SK-N-SH (cell line): Measurements from ENCODE around the gene MTMR1. TPM values are rescaled to one million over a fixed set of nuclear protein-coding genes. Genes with fewer than 3 reads are reported as not detected.
A peak's percentile ranks its signal among the peaks of the same experiment; 100 is the strongest.

Experiments used
- CTCF ChIA-PET: fragments of 300-600, 350-600 bp; formaldehyde crosslinking; extraction: SDS; loops from one replicate; lab custom pipeline; 2021; lab: Yijun Ruan, JAX
- POLR2A ChIA-PET: fragments of 350-600 bp; sonication (Branson Sonifier 250); formaldehyde crosslinking; extraction: SDS; loops from one replicate; lab custom pipeline; 2020; ENCODE audit warnings: antibody characterized with exemption, inconsistent platforms; lab: Yijun Ruan, JAX
- DNase-seq: peaks from one replicate; pipeline ENCODE4 v3.0.0; 2012
- H2AFZ ChIP-seq: fragments of 200-600 bp; sonication (generic); 2 replicates; pipeline ENCODE4 v1.8.1; 2016; ENCODE audit warnings: antibody characterized with exemption, mild to moderate bottlenecking, low read depth
- H3F3A ChIP-seq: fragments of 200-600 bp; sonication (generic); replicated peaks from 2 replicates; pipeline ENCODE3; 2016; ENCODE audit warnings: antibody characterized with exemption, mild to moderate bottlenecking; ENCODE audit not compliant: insufficient read depth
- H3K27ac ChIP-seq, 2 experiments: fragments of 200-500 bp in 1 of 2; fragments of 200-600 bp in 1 of 2; sonication (Bioruptor generic) in 1 of 2; sonication (generic), shearing (Covaris generic) in 1 of 2; 2 replicates each; pipeline versions ENCODE4 v1.5.1 to v1.6.1; 2014 to 2016; ENCODE audit warnings: low read depth in 2 of 2, inconsistent platforms in 1 of 2, low read length in 1 of 2, mild to moderate bottlenecking in 1 of 2, mixed read lengths in 1 of 2
- H3K27me3 ChIP-seq: fragments of 200-600 bp; sonication (generic), shearing (Covaris generic); 2 replicates; pipeline ENCODE4 v1.6.1; 2016; ENCODE audit warnings: mixed run types; ENCODE audit not compliant: insufficient read depth
- H3K36me3 ChIP-seq, 2 experiments: fragments of 200-500 bp in 1 of 2; fragments of 200-600 bp in 1 of 2; sonication (Bioruptor generic) in 1 of 2; sonication (generic) in 1 of 2; replicated peaks in 1 of 2; 2 replicates each; pipeline versions ENCODE3 to v1.5.1; 2014 to 2016; ENCODE audit warnings: low read length in 1 of 2, mild to moderate bottlenecking in 1 of 2; ENCODE audit not compliant: insufficient read depth in 2 of 2, control insufficient read depth in 1 of 2
- H3K4me1 ChIP-seq, 2 experiments: fragments of 200-500 bp in 1 of 2; fragments of 200-600 bp in 1 of 2; sonication (Bioruptor generic) in 1 of 2; sonication (generic), shearing (Covaris generic) in 1 of 2; 2 replicates each; pipeline versions ENCODE4 v1.5.1 to v1.6.1; 2014 to 2016; ENCODE audit warnings: low read depth in 1 of 2, low read length in 1 of 2, mixed run types in 1 of 2; ENCODE audit not compliant: insufficient read depth in 2 of 2, control insufficient read depth in 1 of 2
- H3K4me2 ChIP-seq: fragments of 200-600 bp; sonication (generic), shearing (Covaris generic); 2 replicates; pipeline ENCODE4 v1.6.1; 2017; ENCODE audit warnings: mixed run types
- H3K4me3 ChIP-seq, 2 experiments: fragments of 200-500 bp in 1 of 2; fragments of 200-600 bp in 1 of 2; sonication (Bioruptor generic) in 1 of 2; sonication (generic), shearing (Covaris generic) in 1 of 2; 2 replicates each; pipeline versions ENCODE4 v1.5.1 to v1.8.1; 2014 to 2016; ENCODE audit warnings: low read depth in 2 of 2, inconsistent platforms in 1 of 2, low read length in 1 of 2, mild to moderate bottlenecking in 1 of 2, mixed read lengths in 1 of 2, moderate library complexity in 1 of 2
- H3K79me2 ChIP-seq: fragments of 200-600 bp; sonication (generic); 2 replicates; pipeline ENCODE4 v1.8.1; 2017; ENCODE audit warnings: mild to moderate bottlenecking; ENCODE audit not compliant: insufficient read depth
- H3K9ac ChIP-seq: fragments of 200-600 bp; sonication (generic); 2 replicates; pipeline ENCODE4 v1.6.1; 2017; ENCODE audit warnings: mixed run types
- H3K9me2 ChIP-seq: fragments of 200-600 bp; sonication (generic); 2 replicates; pipeline ENCODE4 v1.6.1; 2017; ENCODE audit warnings: mixed run types
- H3K9me3 ChIP-seq: fragments of 200-600 bp; sonication (generic); 2 replicates; pipeline ENCODE4 v1.6.1; 2017; ENCODE audit warnings: mixed run types, mild to moderate bottlenecking, moderate library complexity
- H4K20me1 ChIP-seq: fragments of 200-600 bp; sonication (generic); 2 replicates; pipeline ENCODE4 v1.6.1; 2017; ENCODE audit warnings: mild to moderate bottlenecking, mixed run types; ENCODE audit not compliant: insufficient read depth
- FOXJ3 ChIP-seq: sonication (generic); formaldehyde crosslinking; IDR thresholded peaks from 2 replicates; pipeline ENCODE4 v1.5.1; 2020; ENCODE audit warnings: mild to moderate bottlenecking, missing genetic modification reagents
- FOXM1 ChIP-seq: IDR thresholded peaks from 2 replicates; pipeline ENCODE4 v1.4.0; 2012; ENCODE audit warnings: low read depth, mild to moderate bottlenecking
- GABPA ChIP-seq: IDR thresholded peaks from 2 replicates; pipeline ENCODE4 v1.4.0; 2012; ENCODE audit warnings: low read depth, mild to moderate bottlenecking
- GATA2 ChIP-seq: sonication (generic); formaldehyde crosslinking; IDR thresholded peaks from 2 replicates; pipeline ENCODE4 v1.5.0; 2020; ENCODE audit warnings: mild to moderate bottlenecking, missing genetic modification reagents
- JUND ChIP-seq: IDR thresholded peaks from 2 replicates; pipeline ENCODE4 v1.4.0; 2012
- MEF2A ChIP-seq: IDR thresholded peaks from 2 replicates; pipeline ENCODE4 v1.4.0; 2012; ENCODE audit warnings: low read depth, borderline replicate concordance
- MXI1 ChIP-seq: IDR thresholded peaks from 2 replicates; pipeline ENCODE4 v1.6.1; 2012; ENCODE audit warnings: mild to moderate bottlenecking, low read depth, low read length, improper control_type of control experiment
- NFIC ChIP-seq: IDR thresholded peaks from 2 replicates; pipeline ENCODE4 v1.4.0; 2012; ENCODE audit warnings: borderline replicate concordance
- NRF1 ChIP-seq: IDR thresholded peaks from 2 replicates; pipeline ENCODE4 v1.6.1; 2012; ENCODE audit warnings: low read depth, mild to moderate bottlenecking, low read length
- POLR2AphosphoS5 ChIP-seq: IDR thresholded peaks from 2 replicates; pipeline ENCODE4 v1.6.1; 2012; ENCODE audit warnings: low read depth, low read length
- RXRA ChIP-seq: IDR thresholded peaks from 2 replicates; pipeline ENCODE4 v1.4.0; 2012; ENCODE audit warnings: low read depth, mild to moderate bottlenecking, borderline replicate concordance
- SMC3 ChIP-seq: IDR thresholded peaks from 2 replicates; pipeline ENCODE4 v1.6.1; 2012; ENCODE audit warnings: low read depth, low read length, improper control_type of control experiment
- TCF12 ChIP-seq: IDR thresholded peaks from 2 replicates; pipeline ENCODE4 v1.4.0; 2012
- TEAD4 ChIP-seq: IDR thresholded peaks from 2 replicates; pipeline ENCODE4 v1.4.0; 2012; ENCODE audit warnings: mild to moderate bottlenecking, borderline replicate concordance; ENCODE audit not compliant: insufficient read depth
- YY1 ChIP-seq: IDR thresholded peaks from 2 replicates; pipeline ENCODE4 v1.4.0; 2012; ENCODE audit warnings: low read depth, mild to moderate bottlenecking
- WGBS: methylation state at CpG from one replicate; pipeline ENCODE4 v1.1.6; 2017; ENCODE audit warnings: low lambda C conversion rate; 5-methylcytosine and 5-hydroxymethylcytosine counted together
- polyA plus RNA-seq, 3 experiments: library from polyadenylated mRNA; depleted of rRNA; stranded (reverse); fragments of >200 nt; gene quantifications; 2 replicates each; pipeline ENCODE4 v1.2.3, GENCODE V29; 2012
- TF ChIP-seq, protein P1 (sequence below): fragments of 150-350 bp; IDR thresholded peaks from 2 replicates; pipeline ENCODE4 v1.6.1; 2017; ENCODE audit warnings: antibody characterized with exemption, low read length, low read depth, borderline replicate concordance
- TF ChIP-seq, protein P2 (sequence below): fragments of 200-600 bp; sonication (generic); IDR thresholded peaks from 2 replicates; pipeline ENCODE4 v1.6.1; 2017; ENCODE audit warnings: antibody characterized with exemption, mild to moderate bottlenecking, moderate library complexity
- TF ChIP-seq, protein P3 (sequence below): IDR thresholded peaks from 2 replicates; pipeline ENCODE4 v1.4.0; 2012; ENCODE audit warnings: low read depth, borderline replicate concordance
- TF ChIP-seq, protein P4 (sequence below): fragments of 150-350 bp; IDR thresholded peaks from 2 replicates; pipeline ENCODE4 v1.6.1; 2016; ENCODE audit warnings: mild to moderate bottlenecking, low read depth, low read length
- TF ChIP-seq, protein P5 (sequence below): IDR thresholded peaks from 2 replicates; pipeline ENCODE4 v1.4.0; 2012; ENCODE audit warnings: low read depth, borderline replicate concordance

The MTMR1 gene
- polyA plus RNA-seq, 1 of the 3 experiments (the other 2 are of a cell fraction), result 17.0 TPM

DNA sequence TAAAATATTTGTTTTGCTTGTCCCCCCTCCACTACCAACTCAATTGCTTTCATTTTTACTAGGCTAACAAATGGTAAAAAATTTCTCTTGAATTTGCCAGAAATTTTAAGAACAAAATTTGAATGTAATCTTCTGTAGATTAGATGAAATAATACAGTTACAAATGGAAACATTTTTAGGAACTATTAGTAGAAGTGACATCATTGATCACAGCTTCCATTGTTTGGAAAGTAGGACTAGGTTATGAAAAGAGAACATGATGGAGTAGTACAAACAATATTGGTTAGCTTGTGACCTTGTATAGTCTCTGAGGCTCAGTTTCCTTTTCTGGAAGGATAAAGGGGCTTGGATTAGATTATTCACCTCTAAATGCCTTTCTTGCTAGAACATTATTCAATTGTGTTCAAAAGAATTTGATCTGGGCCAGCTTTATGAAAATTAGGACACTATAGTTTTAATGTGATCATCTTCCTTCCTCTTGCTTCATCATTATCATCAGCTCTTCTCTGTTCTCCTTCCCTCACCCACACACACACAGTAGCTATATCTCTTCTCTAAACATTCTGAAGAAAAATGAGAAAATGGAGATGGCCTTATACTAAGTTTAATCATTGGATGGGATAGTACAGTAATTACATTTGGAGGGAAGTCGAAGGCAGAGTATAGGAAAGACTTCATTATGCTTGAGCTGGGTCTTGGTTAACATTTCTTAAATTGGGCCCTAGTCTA is 9.9 kb downstream of the MTMR1 start:
- H3K4me2 ChIP-seq, result no peak overlapping the region
- CTCF ChIA-PET, result interaction anchor here (0.6 to 1.2 kb wide), 4 partner anchors 15 to 38 kb away, joined by 3 to 4 read pairs (median 3); no protein-coding TSS in a partner anchor
- WGBS, result 43% methylated on average over 1 of the region's 1 CpG
- no peak overlapping the region for H3K9ac ChIP-seq
- H3K9me3 ChIP-seq, result no peaks in the 10 kb centered on the region
- peaks cover 4 to 7% of the 10 kb centered on the region in 2 experiments for H3K36me3 ChIP-seq
- H4K20me1 ChIP-seq, result no peaks in the 10 kb centered on the region
- H3K4me1 ChIP-seq, result no peaks in the 10 kb centered on the region
- peak overlapping the region in 1 of 2 experiments; percentile 41; a peak in 2 of 4 replicates for H3K27ac ChIP-seq
- H3K9me2 ChIP-seq, result no peaks in the 10 kb centered on the region
- no peak overlapping the region for H2AFZ ChIP-seq
- no peak overlapping the region for H3K4me3 ChIP-seq
- no peak for DNase-seq
- H3K27me3 ChIP-seq, result no peaks in the 10 kb centered on the region
- POLR2A ChIA-PET, result no interaction called here
- H3K79me2 ChIP-seq, result no peaks in the 10 kb centered on the region
- no peak for TF ChIP-seq FOXJ3 (CRISPR knock-in tag)
- TF ChIP-seq, protein P1, sequence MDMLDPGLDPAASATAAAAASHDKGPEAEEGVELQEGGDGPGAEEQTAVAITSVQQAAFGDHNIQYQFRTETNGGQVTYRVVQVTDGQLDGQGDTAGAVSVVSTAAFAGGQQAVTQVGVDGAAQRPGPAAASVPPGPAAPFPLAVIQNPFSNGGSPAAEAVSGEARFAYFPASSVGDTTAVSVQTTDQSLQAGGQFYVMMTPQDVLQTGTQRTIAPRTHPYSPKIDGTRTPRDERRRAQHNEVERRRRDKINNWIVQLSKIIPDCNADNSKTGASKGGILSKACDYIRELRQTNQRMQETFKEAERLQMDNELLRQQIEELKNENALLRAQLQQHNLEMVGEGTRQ, result no peak
- no peak for TF ChIP-seq POLR2AphosphoS5
- TF ChIP-seq MEF2A, result no peak
- H3F3A ChIP-seq, result no peaks in the 10 kb centered on the region

DNA sequence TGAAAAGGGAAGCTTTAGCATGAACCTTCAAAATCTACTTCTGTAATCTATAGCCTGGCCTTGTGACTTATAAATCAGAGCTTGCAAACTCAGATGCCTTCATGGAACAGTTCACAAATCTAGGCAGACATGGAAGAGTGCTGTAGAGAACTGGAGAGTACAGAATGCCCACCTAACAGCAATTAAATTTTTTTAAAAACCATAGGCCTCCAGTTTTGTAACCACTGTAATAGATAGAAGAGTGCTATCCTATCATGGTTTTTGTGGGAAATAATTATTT is 10.4 kb downstream of the MTMR1 start:
- no peak overlapping the region for H3K4me3 ChIP-seq
- H3K9me2 ChIP-seq, result no peaks in the 10 kb centered on the region
- peak overlapping the region in 1 of 2 experiments; percentile 41; a peak in 2 of 4 replicates for H3K27ac ChIP-seq
- no peak for DNase-seq
- no peaks in the 10 kb centered on the region for H3F3A ChIP-seq
- ChIA-PET POLR2A (no interaction called here), CTCF (interaction anchor here (1.1 to 1.2 kb wide), 2 partner anchors 14 to 35 kb away, joined by 3 to 4 read pairs; no protein-coding TSS in a partner anchor)
- no peaks in the 10 kb centered on the region for H3K9me3 ChIP-seq
- no peaks in the 10 kb centered on the region for H3K27me3 ChIP-seq
- H4K20me1 ChIP-seq, result no peaks in the 10 kb centered on the region
- H3K4me1 ChIP-seq, result no peaks in the 10 kb centered on the region
- no peaks in the 10 kb centered on the region for H3K79me2 ChIP-seq
- H3K36me3 ChIP-seq, result peaks cover 4 to 7% of the 10 kb centered on the region in 2 experiments
- H2AFZ ChIP-seq, result no peak overlapping the region
- no peak overlapping the region for H3K4me2 ChIP-seq
- no peak overlapping the region for H3K9ac ChIP-seq
- TF ChIP-seq, protein P2, sequence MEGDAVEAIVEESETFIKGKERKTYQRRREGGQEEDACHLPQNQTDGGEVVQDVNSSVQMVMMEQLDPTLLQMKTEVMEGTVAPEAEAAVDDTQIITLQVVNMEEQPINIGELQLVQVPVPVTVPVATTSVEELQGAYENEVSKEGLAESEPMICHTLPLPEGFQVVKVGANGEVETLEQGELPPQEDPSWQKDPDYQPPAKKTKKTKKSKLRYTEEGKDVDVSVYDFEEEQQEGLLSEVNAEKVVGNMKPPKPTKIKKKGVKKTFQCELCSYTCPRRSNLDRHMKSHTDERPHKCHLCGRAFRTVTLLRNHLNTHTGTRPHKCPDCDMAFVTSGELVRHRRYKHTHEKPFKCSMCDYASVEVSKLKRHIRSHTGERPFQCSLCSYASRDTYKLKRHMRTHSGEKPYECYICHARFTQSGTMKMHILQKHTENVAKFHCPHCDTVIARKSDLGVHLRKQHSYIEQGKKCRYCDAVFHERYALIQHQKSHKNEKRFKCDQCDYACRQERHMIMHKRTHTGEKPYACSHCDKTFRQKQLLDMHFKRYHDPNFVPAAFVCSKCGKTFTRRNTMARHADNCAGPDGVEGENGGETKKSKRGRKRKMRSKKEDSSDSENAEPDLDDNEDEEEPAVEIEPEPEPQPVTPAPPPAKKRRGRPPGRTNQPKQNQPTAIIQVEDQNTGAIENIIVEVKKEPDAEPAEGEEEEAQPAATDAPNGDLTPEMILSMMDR, result no peak
- TF ChIP-seq TEAD4 (no peak), NFIC (no peak), GABPA (no peak), FOXM1 (no peak), RXRA (no peak), GATA2 (CRISPR knock-in tag) (no peak), JUND (no peak), SMC3 (no peak), YY1 (no peak), MXI1 (no peak), NRF1 (no peak), TCF12 (no peak)
- TF ChIP-seq, protein P3, sequence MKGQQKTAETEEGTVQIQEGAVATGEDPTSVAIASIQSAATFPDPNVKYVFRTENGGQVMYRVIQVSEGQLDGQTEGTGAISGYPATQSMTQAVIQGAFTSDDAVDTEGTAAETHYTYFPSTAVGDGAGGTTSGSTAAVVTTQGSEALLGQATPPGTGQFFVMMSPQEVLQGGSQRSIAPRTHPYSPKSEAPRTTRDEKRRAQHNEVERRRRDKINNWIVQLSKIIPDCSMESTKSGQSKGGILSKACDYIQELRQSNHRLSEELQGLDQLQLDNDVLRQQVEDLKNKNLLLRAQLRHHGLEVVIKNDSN, result no peak
- TF ChIP-seq, protein P4, sequence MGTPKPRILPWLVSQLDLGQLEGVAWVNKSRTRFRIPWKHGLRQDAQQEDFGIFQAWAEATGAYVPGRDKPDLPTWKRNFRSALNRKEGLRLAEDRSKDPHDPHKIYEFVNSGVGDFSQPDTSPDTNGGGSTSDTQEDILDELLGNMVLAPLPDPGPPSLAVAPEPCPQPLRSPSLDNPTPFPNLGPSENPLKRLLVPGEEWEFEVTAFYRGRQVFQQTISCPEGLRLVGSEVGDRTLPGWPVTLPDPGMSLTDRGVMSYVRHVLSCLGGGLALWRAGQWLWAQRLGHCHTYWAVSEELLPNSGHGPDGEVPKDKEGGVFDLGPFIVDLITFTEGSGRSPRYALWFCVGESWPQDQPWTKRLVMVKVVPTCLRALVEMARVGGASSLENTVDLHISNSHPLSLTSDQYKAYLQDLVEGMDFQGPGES, result no peak
- TF ChIP-seq, protein P1, result no peak
- TF ChIP-seq, protein P5, sequence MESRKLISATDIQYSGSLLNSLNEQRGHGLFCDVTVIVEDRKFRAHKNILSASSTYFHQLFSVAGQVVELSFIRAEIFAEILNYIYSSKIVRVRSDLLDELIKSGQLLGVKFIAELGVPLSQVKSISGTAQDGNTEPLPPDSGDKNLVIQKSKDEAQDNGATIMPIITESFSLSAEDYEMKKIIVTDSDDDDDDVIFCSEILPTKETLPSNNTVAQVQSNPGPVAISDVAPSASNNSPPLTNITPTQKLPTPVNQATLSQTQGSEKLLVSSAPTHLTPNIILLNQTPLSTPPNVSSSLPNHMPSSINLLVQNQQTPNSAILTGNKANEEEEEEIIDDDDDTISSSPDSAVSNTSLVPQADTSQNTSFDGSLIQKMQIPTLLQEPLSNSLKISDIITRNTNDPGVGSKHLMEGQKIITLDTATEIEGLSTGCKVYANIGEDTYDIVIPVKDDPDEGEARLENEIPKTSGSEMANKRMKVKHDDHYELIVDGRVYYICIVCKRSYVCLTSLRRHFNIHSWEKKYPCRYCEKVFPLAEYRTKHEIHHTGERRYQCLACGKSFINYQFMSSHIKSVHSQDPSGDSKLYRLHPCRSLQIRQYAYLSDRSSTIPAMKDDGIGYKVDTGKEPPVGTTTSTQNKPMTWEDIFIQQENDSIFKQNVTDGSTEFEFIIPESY, result no peak
